Fibroblast of lung (primary cell): Measurements from ENCODE around the gene SPRED2. TPM values are rescaled to one million over a fixed set of nuclear protein-coding genes. Genes with fewer than 3 reads are reported as not detected.

ENCODE experiments used
- DNase-seq, 2 donors: peaks; one replicate each; pipeline versions ENCODE4 v3.0.0 to v3.0.0-alpha.2; 2010; ENCODE audit warnings: low read depth in 2 of 2
- H2AFZ ChIP-seq: 2 replicates; pipeline ENCODE4 v1.5.1; 2012; ENCODE audit warnings: low read length, control low read depth, inconsistent platforms
- H3K27ac ChIP-seq: 2 replicates; pipeline ENCODE4 v1.5.1; 2011; ENCODE audit warnings: low read length, control low read depth; ENCODE audit not compliant: insufficient read depth
- H3K27me3 ChIP-seq: 2 replicates; pipeline ENCODE4 v1.5.1; 2011; ENCODE audit warnings: mild to moderate bottlenecking, low read length; ENCODE audit not compliant: control insufficient read depth, insufficient read depth
- H3K36me3 ChIP-seq: 2 replicates; pipeline ENCODE4 v1.5.1; 2011; ENCODE audit warnings: low read length; ENCODE audit not compliant: control insufficient read depth, insufficient read depth
- H3K4me1 ChIP-seq: 2 replicates; pipeline ENCODE4 v1.5.1; 2011; ENCODE audit warnings: low read length; ENCODE audit not compliant: control insufficient read depth, insufficient read depth; ENCODE audit errors: extremely low read depth
- H3K4me2 ChIP-seq: 2 replicates; pipeline ENCODE4 v1.5.1; 2011; ENCODE audit warnings: low read length, control low read depth; ENCODE audit not compliant: insufficient read depth; ENCODE audit errors: extremely low read depth
- H3K4me3 ChIP-seq, 4 experiments: fragments of 200-600 bp in 1 of 4; sonication (generic) in 1 of 4; replicated peaks in 1 of 4; 2 replicates each; pipeline ENCODE4 v1.5.1; 2011 to 2016; ENCODE audit warnings: low read length in 4 of 4, low read depth in 3 of 4, mild to moderate bottlenecking in 3 of 4, control low read depth in 2 of 4, inconsistent platforms in 1 of 4, mixed read lengths in 1 of 4; ENCODE audit not compliant: insufficient read depth in 1 of 4; ENCODE audit errors: control extremely low read depth in 1 of 4
- H3K79me2 ChIP-seq: 2 replicates; pipeline ENCODE4 v1.5.1; 2012; ENCODE audit warnings: mild to moderate bottlenecking, low read length, inconsistent platforms; ENCODE audit not compliant: control insufficient read depth, insufficient read depth
- H3K9ac ChIP-seq: 2 replicates; pipeline ENCODE4 v1.5.1; 2011; ENCODE audit warnings: mild to moderate bottlenecking, low read length, control low read depth; ENCODE audit not compliant: insufficient read depth
- H3K9me3 ChIP-seq: 2 replicates; pipeline ENCODE4 v1.5.1; 2012; ENCODE audit warnings: low read depth, low read length; ENCODE audit not compliant: control insufficient read depth, insufficient read depth
- H4K20me1 ChIP-seq: 2 replicates; pipeline ENCODE4 v1.5.1; 2011; ENCODE audit warnings: low read length; ENCODE audit not compliant: control insufficient read depth, insufficient read depth; ENCODE audit errors: extremely low read depth
- CTCF ChIP-seq, 2 donors: IDR thresholded peaks in 1 of 2; conservative IDR thresholded peaks in 1 of 2; 1 replicate in 1 of 2; 2 replicates in 1 of 2; pipeline ENCODE4 v1.5.1; 2011 to 2012; ENCODE audit warnings: low read length in 2 of 2, control low read depth in 1 of 2, inconsistent platforms in 1 of 2, low read depth in 1 of 2, mild to moderate bottlenecking in 1 of 2
- EZH2 ChIP-seq: IDR thresholded peaks from 2 replicates; pipeline ENCODE4 v1.5.1; 2012; ENCODE audit warnings: low read length, control low read depth, mild to moderate bottlenecking; ENCODE audit errors: missing control alignments
- polyA plus RNA-seq, 2 donors: library from polyadenylated mRNA; depleted of rRNA in 1 of 2; stranded (reverse) in 1 of 2; unstranded in 1 of 2; fragments of >200 nt; gene quantifications; 2 replicates each; pipeline ENCODE4 v1.2.1, GENCODE V29; 2011 to 2012; ENCODE audit warnings: missing spikeins in 1 of 2
- total RNA-seq: library from RNA; depleted of rRNA; stranded (reverse); fragments of >200 nt; gene quantifications from 2 replicates; pipeline ENCODE4 v1.2.1, GENCODE V29; 2014

SPRED2 gene
- total and polyA plus RNA-seq, 2 donors (not counting 1 experiment from before 2014, with no cell fraction given): 9.4 to 26.1 TPM

GRCh38 chr2:65278531-65278981 is 153.8 kb downstream of the SPRED2 start:
- no peak overlapping the region for H3K4me3 ChIP-seq
- H4K20me1 ChIP-seq: no peaks in the 10 kb centered on the region
- no peaks in the 10 kb centered on the region for H3K9me3 ChIP-seq
- no peak overlapping the region for H3K9ac ChIP-seq
- H3K4me1 ChIP-seq: peaks cover 10% of the 10 kb centered on the region
- no peaks in the 10 kb centered on the region for H3K79me2 ChIP-seq
- no peak overlapping the region for H3K4me2 ChIP-seq
- no peaks in the 10 kb centered on the region for H3K36me3 ChIP-seq
- peak in 1 of 2 donors; percentile 77 for DNase-seq
- no peak overlapping the region for H3K27ac ChIP-seq
- no peak for TF ChIP-seq CTCF (conservative IDR thresholded peaks at IDR 0.05 in 1 of 2, IDR thresholded peaks at IDR 0.05 in 1 of 2; ENCODE audit: low read depth in 1 of 2, low read length in 2 of 2)
- no peak for TF ChIP-seq EZH2
- H3K27me3 ChIP-seq: no peaks in the 10 kb centered on the region
- H2AFZ ChIP-seq: no peak overlapping the region

GRCh38 chr2:65277791-65278483 is 154.5 kb downstream of the SPRED2 start:
- Histone ChIP-seq H3K9ac (no peak overlapping the region), H3K79me2 (no peaks in the 10 kb centered on the region), H3K27ac (no peak overlapping the region), H3K4me3 (no peak overlapping the region), H3K27me3 (no peaks in the 10 kb centered on the region), H3K4me2 (no peak overlapping the region), H4K20me1 (no peaks in the 10 kb centered on the region), H3K36me3 (no peaks in the 10 kb centered on the region), H2AFZ (no peak overlapping the region), H3K9me3 (no peaks in the 10 kb centered on the region), H3K4me1 (peaks cover 10% of the 10 kb centered on the region)
- peak in 1 of 2 donors; percentile 11 for TF ChIP-seq CTCF (conservative IDR thresholded peaks at IDR 0.05 in 1 of 2, IDR thresholded peaks at IDR 0.05 in 1 of 2; ENCODE audit: low read depth in 1 of 2, low read length in 2 of 2)
- TF ChIP-seq EZH2: no peak
- peak in 1 of 2 donors; percentile 70 for DNase-seq

GRCh38 chr2:65277118-65277517 is 155.3 kb downstream of the SPRED2 start:
- H4K20me1 ChIP-seq: no peaks in the 10 kb centered on the region
- H3K27me3 ChIP-seq: no peaks in the 10 kb centered on the region
- no peak overlapping the region for H3K27ac ChIP-seq
- peaks cover 10% of the 10 kb centered on the region for H3K4me1 ChIP-seq
- H3K9ac ChIP-seq: no peak overlapping the region
- H3K9me3 ChIP-seq: no peaks in the 10 kb centered on the region
- H3K4me3 ChIP-seq: no peak overlapping the region
- H2AFZ ChIP-seq: no peak overlapping the region
- no peak overlapping the region for H3K4me2 ChIP-seq
- H3K36me3 ChIP-seq: no peaks in the 10 kb centered on the region
- no peaks in the 10 kb centered on the region for H3K79me2 ChIP-seq
- no peak for DNase-seq
- TF ChIP-seq EZH2 (no peak), CTCF (conservative IDR thresholded peaks at IDR 0.05 in 1 of 2, IDR thresholded peaks at IDR 0.05 in 1 of 2; ENCODE audit: low read depth in 1 of 2, low read length in 2 of 2) (no peak)
